ENCODE results near the gene PODXL2.
A peak's percentile ranks its signal among the peaks of the same experiment; 100 is the strongest.
"Not testable (repeated sequence)": the region's sequence is repeated elsewhere in the genome, so short reads cannot be mapped to it uniquely, and the experiment has no call there.

Gene PODXL2

DNA sequence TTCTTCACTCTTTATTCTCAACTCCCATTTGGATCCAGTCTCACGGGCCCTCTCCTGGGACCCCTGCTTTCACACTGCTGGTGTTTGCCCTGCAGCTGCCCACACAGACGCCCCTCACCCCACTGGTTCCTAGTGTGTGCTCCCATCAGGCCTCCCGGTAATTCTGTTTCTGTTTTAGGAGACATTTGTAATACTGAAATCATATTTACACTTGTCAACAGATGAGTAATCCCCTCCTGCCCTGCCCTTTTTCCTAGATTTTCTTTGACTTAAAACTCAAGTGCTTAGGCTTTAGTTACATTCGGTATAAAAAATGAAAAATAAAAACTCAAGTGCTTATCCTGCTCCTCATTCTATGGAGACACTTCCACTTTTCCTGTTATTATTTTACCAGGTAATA is 25.4 kb downstream of the PODXL2 start:
- DNase-seq (ENCODE audit: low read depth in 2 of 3, low spot score in 1 of 3): no peak

DNA sequence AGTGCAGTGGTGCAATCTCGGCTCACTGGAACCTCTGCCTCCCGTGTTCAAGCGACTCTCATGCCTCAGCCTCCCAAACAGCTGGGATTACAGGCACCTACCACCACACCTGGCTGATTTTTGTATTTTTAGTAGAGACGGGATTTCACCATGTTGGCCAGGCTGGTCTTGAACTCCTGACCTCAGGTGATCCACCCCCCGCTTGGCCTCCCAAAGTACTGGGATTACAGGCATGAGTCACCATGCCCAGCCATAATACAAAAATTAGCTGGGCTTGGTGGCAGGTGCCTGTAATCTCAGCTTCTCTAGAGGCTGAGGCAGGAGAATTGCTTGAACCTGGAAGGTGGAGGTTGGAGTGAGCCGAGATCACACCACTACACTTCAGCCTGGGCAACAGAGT is 26.0 kb downstream of the PODXL2 start:
- DNase-seq (ENCODE audit: low read depth in 2 of 3, low spot score in 1 of 3): not testable (repeated sequence)

DNA sequence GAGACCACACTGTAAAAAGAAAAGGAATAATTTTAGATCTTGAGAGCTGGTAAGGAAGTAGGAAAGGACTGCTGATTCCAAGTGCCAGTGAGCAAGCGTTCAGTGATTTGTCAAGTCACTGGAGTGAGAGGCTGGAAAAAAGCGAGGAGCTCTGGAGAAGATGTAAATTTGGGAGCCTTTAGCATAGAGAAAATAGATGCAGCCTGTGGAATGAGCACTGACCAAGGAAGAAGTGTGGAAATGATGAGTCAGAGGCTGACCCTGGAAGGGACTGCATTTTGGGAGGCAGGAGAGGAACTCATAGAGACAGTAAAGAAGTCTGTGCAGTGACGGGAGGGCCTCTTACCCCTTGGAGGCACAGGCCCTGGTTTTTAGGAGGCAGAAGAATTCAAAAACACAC is 26.7 kb downstream of the PODXL2 start:
- DNase-seq (ENCODE audit: low read depth in 2 of 3, low spot score in 1 of 3): no peak

DNA sequence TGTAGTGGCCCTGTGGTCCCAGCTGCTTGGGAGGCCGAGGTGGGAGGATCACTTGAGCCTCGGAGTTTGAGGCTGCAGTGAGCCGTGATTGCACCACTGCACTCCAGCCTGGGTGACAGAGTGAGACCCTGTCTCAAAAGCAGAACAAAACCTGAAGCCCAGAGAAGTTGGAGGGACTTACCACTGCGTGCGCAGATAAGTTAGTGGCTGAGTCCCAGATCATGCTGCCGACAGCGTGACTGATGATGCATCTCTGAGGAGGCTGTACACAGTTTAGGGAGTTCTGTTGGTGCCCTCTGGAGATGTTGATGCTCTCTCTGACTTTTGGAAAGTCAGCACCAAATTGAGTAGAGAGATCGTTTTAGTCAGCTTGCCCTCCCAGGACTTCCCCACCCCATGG is 27.9 kb downstream of the PODXL2 start:
- no peak for DNase-seq (ENCODE audit: low read depth in 2 of 3, low spot score in 1 of 3)

DNA sequence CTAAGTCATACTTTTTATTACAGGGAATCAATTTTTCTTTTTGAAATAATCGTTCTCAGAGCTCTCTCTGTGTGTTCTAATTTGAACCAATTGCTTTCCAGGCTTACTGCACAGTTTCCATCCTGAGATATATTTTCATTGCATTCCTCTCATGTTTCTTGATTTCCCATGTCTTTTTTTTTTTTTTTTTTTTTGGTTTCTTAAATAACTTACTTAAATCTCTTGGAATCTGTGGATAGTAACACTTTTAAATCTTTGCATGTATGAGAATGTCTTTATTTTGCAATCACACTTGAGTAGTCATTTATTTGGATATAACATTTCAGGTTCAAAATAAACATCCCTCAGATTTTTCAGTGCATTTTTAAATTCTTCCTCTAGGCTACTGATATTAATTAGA is 29.2 kb downstream of the PODXL2 start:
- no peak for DNase-seq (ENCODE audit: low read depth in 2 of 3, low spot score in 1 of 3)

DNA sequence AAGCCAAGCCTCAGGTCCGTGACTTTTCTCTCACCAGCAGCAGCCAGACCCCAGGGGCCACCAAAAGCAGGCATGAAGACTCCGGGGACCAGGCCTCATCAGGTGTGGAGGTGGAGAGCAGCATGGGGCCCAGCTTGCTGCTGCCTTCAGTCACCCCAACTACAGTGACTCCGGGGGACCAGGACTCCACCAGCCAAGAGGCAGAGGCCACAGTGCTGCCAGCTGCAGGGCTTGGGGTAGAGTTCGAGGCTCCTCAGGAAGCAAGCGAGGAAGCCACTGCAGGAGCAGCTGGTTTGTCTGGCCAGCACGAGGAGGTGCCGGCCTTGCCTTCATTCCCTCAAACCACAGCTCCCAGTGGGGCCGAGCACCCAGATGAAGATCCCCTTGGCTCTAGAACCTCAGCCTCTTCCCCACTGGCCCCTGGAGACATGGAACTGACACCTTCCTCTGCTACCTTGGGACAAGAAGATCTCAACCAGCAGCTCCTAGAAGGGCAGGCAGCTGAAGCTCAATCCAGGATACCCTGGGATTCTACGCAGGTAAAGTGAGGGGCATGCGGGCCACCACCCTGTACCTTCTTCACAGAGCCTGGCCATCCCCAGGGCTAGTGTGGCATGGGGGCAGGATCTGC is 31.8 kb downstream of the PODXL2 start:
- DNase-seq (ENCODE audit: low read depth in 2 of 3, low spot score in 1 of 3): no peak

DNA sequence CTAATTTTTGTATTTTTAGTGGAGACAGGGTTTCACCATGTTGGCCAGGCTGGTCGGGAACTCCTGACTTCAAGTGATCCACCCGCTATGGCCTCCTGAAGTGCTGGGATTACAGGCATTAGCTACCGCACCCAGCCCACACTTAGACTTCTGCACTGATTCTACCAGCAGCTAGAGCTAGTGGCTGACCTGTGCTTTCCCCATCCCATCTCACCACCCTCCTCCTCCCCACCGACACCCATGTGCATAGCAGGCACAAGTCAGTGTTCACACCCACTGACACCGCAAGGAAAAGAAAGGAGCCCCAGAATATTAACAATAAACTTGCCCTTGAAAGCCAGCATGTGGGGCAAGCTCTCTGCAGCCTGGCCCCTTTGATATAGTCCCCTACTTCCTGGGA is 32.6 kb downstream of the PODXL2 start:
- no peak for DNase-seq (ENCODE audit: low read depth in 2 of 3, low spot score in 1 of 3)

DNA sequence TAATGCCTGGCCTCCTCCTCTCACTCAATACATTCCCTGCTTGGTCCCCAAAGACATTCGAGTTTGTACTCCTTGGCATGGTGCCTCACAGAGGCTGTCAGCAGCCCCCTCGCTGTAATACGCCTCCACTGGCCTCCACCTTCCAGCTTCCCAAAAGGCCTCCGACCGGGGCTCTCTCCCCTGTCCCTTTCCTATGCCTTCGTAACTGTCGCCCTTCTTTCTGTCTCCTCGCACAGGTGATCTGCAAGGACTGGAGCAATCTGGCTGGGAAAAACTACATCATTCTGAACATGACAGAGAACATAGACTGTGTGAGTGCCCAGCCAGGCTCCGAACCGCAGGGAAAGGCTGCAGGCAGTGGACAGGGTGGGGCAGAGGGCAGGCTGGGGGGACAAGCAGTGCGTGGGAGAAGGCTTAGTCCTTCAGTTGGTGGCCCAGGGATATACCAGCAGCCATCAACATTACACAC is 33.0 kb downstream of the PODXL2 start:
- no peak for DNase-seq (ENCODE audit: low read depth in 2 of 3, low spot score in 1 of 3)

DNA sequence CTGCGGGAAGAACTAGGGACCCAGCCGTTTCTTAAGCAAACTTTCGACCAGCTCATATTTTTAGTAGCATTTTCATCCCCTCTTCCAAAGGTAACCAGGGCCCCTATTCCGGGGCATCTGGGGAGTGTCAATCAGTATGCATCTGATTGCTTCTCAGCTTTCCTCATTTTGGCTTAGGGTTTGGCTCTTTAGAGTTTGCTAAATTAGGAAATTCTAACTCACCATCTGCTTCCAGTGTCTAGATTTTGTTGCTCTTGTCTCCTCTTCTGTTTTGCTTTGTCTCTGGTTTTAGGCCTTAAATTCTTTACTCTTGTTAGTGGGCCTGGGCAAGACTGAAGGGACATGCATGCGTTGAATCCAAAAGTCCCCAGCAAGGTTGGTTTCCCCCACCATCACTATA is 34.2 kb downstream of the PODXL2 start:
- no peak for DNase-seq (ENCODE audit: low read depth in 2 of 3, low spot score in 1 of 3)

DNA sequence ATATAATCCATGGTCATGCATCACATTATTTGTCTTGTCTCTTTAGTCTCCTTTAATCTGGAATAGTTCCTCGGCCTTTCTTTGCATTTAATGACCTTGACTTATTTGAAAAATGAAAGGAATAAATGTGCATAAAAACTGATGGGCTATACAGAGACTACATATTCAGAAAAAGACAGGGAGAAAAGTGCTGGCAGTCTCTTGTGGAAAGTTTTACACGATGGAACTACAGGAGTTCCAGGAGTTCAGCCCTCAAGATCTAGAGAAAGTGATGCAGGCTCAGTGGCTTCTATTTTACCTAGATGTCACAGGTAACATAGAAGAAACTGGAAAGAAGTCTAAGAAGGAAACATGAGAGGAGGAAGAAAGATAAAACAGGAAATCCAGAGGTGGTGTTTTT is 36.2 kb downstream of the PODXL2 start:
- DNase-seq (ENCODE audit: low read depth in 2 of 3, low spot score in 1 of 3): no peak

DNA sequence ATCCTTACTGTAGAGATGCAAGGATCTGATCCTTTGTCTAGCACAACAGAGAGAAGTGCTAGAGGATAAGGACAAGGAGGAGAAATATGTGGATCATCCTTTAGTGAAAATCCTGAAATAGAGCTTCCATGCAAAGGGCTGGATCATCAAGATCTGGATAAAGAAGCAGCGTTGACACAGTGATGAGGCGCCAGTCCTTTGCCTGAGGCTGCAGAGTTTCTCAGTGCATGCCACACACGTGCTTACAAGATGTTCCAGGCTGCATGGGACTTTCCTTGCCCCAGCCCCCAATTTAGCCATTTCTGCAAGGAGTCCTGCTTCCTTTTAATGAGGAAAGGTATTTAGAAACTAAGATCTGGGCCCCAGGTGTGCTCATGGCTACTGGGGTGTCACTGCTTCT is 36.6 kb downstream of the PODXL2 start:
- no peak for DNase-seq (ENCODE audit: low read depth in 2 of 3, low spot score in 1 of 3)

DNA sequence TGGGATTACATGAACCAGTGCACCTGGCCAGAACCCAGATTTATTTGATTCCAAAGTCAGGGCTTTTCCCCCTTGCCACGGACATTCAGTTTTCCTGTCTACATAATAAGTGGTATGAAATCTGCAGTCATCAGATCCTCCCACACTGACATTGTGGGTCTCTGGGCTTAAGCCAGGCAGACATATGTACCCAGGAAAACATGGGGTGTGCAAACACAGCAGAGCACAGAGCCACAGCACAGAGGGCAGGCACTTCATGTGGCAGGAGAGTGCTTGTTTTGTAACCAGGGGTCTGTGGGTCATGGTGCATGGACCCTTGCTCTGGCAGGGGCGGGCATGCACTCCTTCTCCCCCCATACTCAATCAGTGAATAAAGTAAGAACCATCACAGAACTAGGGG is 37.7 kb downstream of the PODXL2 start:
- DNase-seq (ENCODE audit: low read depth in 2 of 3, low spot score in 1 of 3): no peak

DNA sequence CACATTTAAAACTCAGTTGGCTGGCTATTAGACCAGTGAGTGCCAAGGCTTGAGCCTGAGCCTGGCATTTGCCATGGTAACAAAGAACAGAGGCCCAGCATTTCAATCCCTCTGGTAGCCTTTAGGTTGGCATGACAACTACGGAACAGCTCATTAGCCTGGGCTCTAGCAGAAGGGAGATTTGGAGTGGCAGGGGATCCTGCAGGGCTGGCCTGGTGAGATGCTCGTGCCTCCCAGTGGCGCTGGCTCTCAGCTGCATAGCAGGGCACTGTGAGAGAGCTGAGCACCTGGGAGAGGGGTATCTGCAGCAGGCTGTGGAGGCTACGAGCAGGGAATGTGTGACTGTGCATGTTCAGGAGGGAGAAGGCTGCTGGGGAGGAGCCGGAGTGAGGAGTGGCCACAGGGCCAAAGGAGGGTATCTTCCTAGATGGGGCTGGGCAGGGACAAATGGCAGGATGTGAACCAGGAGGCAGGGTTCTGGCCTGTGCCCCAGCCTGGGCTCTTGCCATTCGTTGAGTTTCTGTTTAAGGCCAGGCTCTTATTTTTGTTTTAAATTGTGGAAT is 38.2 kb downstream of the PODXL2 start:
- DNase-seq (ENCODE audit: low read depth in 2 of 3, low spot score in 1 of 3): no peak

DNA sequence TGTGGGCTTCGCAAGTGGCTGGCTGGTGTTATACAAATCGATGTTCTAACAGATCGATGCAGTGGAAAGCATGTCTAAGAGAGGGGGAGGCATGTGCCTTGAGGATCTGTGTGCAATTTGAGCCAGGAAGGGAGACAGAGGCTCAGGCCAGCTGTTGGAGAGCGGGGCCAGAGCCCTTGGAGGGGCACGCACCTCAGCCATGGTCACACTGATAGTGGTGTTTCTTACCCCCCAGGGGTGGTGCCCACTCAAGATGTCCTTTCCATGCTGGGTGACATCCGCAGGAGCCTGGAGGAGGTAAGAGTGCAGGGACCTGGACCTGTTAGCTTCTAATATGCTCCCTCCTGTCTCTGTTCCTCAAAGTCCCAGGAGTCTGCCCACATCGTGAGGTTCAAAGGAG is 39.9 kb downstream of the PODXL2 start:
- no peak for DNase-seq (ENCODE audit: low read depth in 2 of 3, low spot score in 1 of 3)

DNA sequence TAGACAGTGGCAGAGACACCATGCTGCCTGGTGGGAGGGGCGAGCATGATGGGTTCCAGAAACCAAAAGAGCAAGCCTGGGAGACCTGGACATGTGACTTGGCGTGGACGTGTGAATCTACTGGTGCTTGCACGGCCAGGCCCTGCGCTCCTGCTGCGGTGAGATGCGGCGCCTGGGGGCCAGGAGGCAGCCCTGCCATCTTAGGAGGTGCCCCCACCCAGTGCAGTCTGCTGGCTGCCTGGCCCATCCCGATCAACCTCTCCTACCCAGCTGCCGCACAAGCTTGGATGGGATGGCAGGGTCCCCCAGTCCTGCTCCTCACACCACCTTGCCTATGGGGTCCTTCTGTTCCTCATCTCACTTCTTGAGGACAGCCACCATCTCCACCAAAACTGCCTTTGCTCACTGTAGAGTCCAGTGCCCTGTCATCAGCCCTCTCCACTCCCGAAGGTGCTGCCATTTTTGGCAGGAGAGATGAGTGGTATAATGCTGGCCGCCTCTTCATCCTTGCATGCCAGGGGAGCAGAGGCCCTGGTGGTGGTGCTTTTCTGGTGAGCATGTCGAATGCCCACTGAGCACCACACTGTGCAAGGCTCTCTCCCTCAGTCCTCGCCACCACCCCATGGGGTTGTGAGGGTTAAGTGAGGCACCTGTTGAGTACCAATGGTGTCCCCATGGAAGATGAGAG is 40.7 kb downstream of the PODXL2 start:
- no peak for DNase-seq (ENCODE audit: low read depth in 2 of 3, low spot score in 1 of 3)

DNA sequence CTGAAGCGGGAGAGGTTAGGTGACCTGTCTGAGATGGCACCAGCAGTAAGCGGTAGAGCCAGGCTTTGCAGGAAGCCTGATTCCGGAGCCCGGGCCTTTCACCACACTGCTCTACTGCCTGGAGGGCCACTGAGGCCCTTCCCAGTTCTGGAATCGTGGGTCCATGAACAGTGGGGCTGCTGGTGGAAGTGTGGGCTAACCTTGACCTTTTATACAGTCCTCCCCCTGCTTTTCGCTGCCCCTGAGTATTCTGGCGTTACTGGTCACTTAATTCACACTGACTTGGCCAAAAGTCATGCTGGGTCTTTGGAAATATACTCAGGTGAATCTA is 41.2 kb downstream of the PODXL2 start:
- no peak for DNase-seq (ENCODE audit: low read depth in 2 of 3, low spot score in 1 of 3)

DNA sequence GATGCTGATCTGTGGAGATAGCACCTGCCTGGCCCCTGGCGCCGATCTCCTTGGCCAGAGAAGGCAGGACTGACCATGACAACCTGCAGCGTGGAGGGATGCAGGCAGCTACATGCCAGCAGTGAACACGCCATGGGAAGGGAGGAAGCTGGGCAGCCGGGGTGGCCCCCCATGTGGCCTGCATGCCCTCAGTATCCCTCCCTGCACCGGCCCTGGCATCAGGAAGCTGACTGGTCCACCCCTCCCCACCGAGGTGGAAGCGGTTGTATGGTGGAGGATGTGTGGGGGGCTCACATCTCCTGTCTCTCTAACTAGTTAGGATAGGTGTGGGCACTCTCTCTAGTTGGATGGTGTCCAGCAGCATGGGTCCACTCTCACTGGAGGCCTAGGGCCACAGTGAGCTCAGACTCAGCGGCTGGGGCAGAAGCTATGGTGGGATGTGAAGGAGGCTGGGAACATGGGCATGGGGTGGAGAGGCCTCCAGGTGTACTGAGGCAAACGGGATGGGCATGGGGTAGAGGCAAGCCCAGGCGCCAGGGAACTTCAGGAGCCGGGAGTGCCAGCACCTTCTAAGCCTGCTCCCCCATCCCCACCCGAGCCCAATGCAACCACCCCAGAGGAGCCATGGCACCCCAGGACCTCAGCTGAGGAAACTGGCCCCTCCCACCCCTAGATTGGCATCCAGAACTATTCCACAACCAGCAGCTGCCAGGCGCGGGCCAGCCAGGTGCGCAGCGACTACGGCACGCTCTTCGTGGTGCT is 42.0 kb downstream of the PODXL2 start:
- DNase-seq (ENCODE audit: low read depth in 2 of 3, low spot score in 1 of 3): no peak

DNA sequence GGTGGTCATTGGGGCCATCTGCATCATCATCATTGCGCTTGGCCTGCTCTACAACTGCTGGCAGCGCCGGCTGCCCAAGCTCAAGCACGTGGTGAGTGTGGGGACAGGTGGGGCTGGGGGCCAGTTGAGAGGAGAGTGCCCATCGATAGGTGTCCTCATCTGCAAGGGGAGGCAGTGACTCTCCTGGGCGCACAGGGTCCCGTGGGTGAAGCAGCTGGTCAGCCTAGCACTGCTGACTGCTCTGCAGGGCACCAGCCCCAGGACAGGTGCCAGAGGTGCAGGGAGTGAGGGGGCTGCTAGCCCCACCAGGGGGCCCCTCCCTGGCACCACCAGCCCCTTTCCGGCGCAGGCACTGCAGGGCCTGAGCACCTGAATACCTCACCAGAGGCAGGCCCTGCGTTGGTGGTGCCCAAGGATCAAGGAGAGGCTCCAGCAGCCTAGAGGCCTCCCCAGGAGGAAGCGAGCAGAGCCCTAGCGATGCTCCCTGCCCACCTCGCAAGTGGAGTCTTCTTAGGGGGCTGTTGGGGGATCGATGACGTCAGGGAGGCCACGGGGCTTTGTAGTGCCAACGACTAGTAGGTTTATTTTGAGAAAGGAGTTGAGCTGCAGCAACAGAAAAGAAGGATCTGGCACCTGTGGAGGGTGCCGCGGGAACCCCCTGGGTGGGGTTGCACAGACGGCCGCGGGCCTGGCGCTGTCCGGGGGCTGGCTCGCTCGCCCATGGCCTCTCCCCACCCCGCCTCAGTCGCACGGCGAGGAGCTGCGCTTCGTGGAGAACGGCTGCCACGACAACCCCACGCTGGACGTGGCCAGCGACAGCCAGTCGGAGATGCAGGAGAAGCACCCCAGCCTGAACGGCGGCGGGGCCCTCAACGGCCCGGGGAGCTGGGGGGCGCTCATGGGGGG is 42.8 kb downstream of the PODXL2 start:
- DNase-seq (ENCODE audit: low read depth in 2 of 3, low spot score in 1 of 3): peak in 1 of 3 donors; percentile 4

DNA sequence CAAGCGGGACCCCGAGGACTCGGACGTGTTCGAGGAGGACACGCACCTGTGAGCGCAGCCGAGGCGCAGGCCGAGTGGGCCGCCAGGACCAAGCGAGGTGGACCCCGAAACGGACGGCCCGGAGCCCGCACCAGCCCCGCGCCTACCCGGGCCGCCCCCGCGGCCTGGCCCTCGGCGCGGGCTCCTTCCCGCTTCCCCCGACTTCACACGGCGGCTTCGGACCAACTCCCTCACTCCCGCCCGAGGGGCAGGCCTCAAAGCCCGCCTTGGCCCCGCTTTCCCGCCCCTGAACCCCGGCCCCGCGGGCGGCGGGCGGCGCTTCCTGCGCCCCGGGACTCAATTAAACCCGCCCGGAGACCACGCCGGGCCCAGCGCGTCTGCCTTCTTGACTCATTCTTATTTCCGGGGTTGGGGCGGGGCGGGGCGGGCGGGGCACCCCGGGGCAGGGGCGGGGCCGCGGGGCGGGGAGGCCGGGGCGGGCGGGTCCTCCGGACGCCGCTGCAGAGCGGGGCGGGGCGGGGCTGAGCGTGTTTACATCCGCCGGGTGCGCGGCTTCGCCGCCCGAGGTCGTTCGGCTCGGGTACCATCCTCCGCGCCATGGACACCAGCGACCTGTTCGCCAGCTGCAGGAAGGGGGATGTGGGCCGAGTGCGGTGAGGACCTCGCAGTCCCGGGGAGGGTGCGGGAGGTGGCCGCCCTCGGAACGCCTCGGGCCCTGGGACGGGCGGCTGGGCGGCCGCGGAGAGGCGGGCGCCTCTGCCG is 43.6 kb downstream of the PODXL2 start, which contains the start of gene ABTB1:
Gene ABTB1, plus strand, starts transcription at position 524 of the 762 bp plus-strand sequence. Its CDS starts 74 bp downstream, at position 598.
- peak; percentile 55 to 85 (median 73) for DNase-seq (ENCODE audit: low read depth in 2 of 3, low spot score in 1 of 3)
